HepG2 (cell line): Measurements from ENCODE around the gene BSN. TPM values are rescaled to one million over a fixed set of nuclear protein-coding genes. Genes with fewer than 3 reads are reported as not detected.

Experiments used
- ATAC-seq: fragments of 200-7000 bp; cut with Tn5 transposase; 3 replicates; pipeline ENCODE4 v1.9.1; 2020; ENCODE audit warnings: mild to moderate bottlenecking, moderate library complexity
- BruUV-seq: library from RNA; stranded (reverse); fragments of 400-500 nt; replicated peaks from 2 replicates; lab custom pipeline; 2021; lab: Mats Ljungman, UMichigan
- CTCF ChIA-PET: fragments of 300-600 bp; formaldehyde crosslinking; extraction: SDS; loops from one replicate; lab custom pipeline; 2021; ENCODE audit warnings: low total read pairs, inconsistent platforms, low intra/inter-chr PET ratio; lab: Yijun Ruan, JAX
- POLR2A ChIA-PET: fragments of 350-600 bp; sonication (Branson Sonifier 250); formaldehyde crosslinking; loops from one replicate; lab custom pipeline; 2020; ENCODE audit warnings: antibody characterized with exemption, inconsistent platforms; lab: Yijun Ruan, JAX
- DNase-seq: peaks from one replicate; pipeline ENCODE4 v3.0.0-alpha.2; 2015; ENCODE audit warnings: low spot score
- FAIRE-seq: peaks from 3 replicates; lab custom pipeline; 2011; peaks lifted over from hg19 to GRCh38; lab: Jason Lieb, UNC
- H2AFZ ChIP-seq: one replicate; pipeline ENCODE4 v1.6.1; 2011; ENCODE audit warnings: low read length, inconsistent platforms
- H3K27ac ChIP-seq: fragments of 300-600 bp; 3 replicates; pipeline ENCODE4 v1.8.0; 2011; ENCODE audit warnings: mixed run types, mild to moderate bottlenecking, mixed read lengths, low read length, inconsistent platforms; ENCODE audit not compliant: insufficient read depth; ENCODE audit errors: extremely low read length
- H3K27me3 ChIP-seq, 2 experiments: fragments of 200-600 bp in 1 of 2; 2 replicates in 1 of 2; 3 replicates in 1 of 2; pipeline versions ENCODE4 v1.6.0 to v1.8.0; 2011; ENCODE audit warnings: low read length in 2 of 2, mild to moderate bottlenecking in 2 of 2, moderate library complexity in 2 of 2, inconsistent platforms in 1 of 2; ENCODE audit not compliant: insufficient read depth in 2 of 2, control insufficient read depth in 1 of 2
- H3K36me3 ChIP-seq, 2 experiments: fragments of 200-600 bp in 1 of 2; replicated peaks in 1 of 2; 2 replicates in 1 of 2; 3 replicates in 1 of 2; pipeline versions ENCODE4 v1.5.1 to v1.8.0; 2011; ENCODE audit warnings: low read length in 2 of 2, inconsistent platforms in 1 of 2; ENCODE audit not compliant: insufficient read depth in 2 of 2, control insufficient read depth in 1 of 2
- H3K4me1 ChIP-seq: 2 replicates; pipeline ENCODE4 v1.5.1; 2012; ENCODE audit warnings: low read length, inconsistent platforms; ENCODE audit not compliant: insufficient read depth
- H3K4me2 ChIP-seq: 2 replicates; pipeline ENCODE4 v1.6.0; 2011; ENCODE audit warnings: low read depth, low read length, inconsistent platforms
- H3K4me3 ChIP-seq, 3 experiments: fragments of 200-600 bp in 1 of 3; sonication (generic), shearing (Covaris generic) in 1 of 3; replicated peaks in 1 of 3; 2 replicates each; pipeline ENCODE4 v1.5.1; 2011 to 2016; ENCODE audit warnings: low read length in 3 of 3, inconsistent platforms in 2 of 3, low read depth in 2 of 3, mild to moderate bottlenecking in 2 of 3, control low read depth in 1 of 3, mixed read lengths in 1 of 3; ENCODE audit not compliant: insufficient read depth in 1 of 3
- H3K79me2 ChIP-seq: one replicate; pipeline ENCODE4 v1.6.1; 2011; ENCODE audit warnings: low read length, inconsistent platforms; ENCODE audit not compliant: insufficient read depth
- H3K9ac ChIP-seq: 2 replicates; pipeline ENCODE4 v1.6.0; 2011; ENCODE audit warnings: mild to moderate bottlenecking, low read depth, low read length, inconsistent platforms; ENCODE audit not compliant: insufficient read depth
- H3K9me3 ChIP-seq: 2 replicates; pipeline ENCODE4 v1.5.1; 2012; ENCODE audit warnings: mild to moderate bottlenecking, low read length
- H4K20me1 ChIP-seq: 2 replicates; pipeline ENCODE4 v1.6.0; 2011; ENCODE audit warnings: inconsistent platforms, mild to moderate bottlenecking, low read length, moderate library complexity; ENCODE audit not compliant: insufficient read depth
- ARID2 ChIP-seq: sonication (generic); formaldehyde crosslinking; IDR thresholded peaks from 2 replicates; pipeline ENCODE4 v1.8.1; 2022; ENCODE audit warnings: mild to moderate bottlenecking, missing genetic modification reagents, borderline replicate concordance
- CC2D1A ChIP-seq: sonication (generic); formaldehyde crosslinking; IDR thresholded peaks from 2 replicates; pipeline ENCODE4 v1.8.1; 2023; ENCODE audit warnings: mild to moderate bottlenecking, missing genetic modification reagents
- CENPBD1 ChIP-seq: sonication (generic); formaldehyde crosslinking; IDR thresholded peaks from 2 replicates; pipeline ENCODE4 v1.8.0; 2022; ENCODE audit warnings: missing genetic modification reagents, low read depth, mild to moderate bottlenecking, borderline replicate concordance
- EED ChIP-seq: sonication (generic); formaldehyde crosslinking; IDR thresholded peaks from 2 replicates; pipeline ENCODE4 v1.5.0; 2020; ENCODE audit warnings: mild to moderate bottlenecking, missing genetic modification reagents
- GATA4 ChIP-seq: sonication (generic); IDR thresholded peaks from 2 replicates; pipeline ENCODE4 v1.6.1; 2016; ENCODE audit warnings: antibody characterized with exemption, low read depth, borderline replicate concordance
- HOXA3 ChIP-seq: sonication (generic); formaldehyde crosslinking; IDR thresholded peaks from 2 replicates; pipeline ENCODE4 v1.5.0; 2020; ENCODE audit warnings: missing genetic modification reagents
- KDM5B ChIP-seq: sonication (generic); formaldehyde crosslinking; IDR thresholded peaks from 2 replicates; pipeline ENCODE4 v1.4.0; 2020; ENCODE audit warnings: missing genetic modification reagents, mild to moderate bottlenecking, borderline replicate concordance
- MLLT10 ChIP-seq: sonication (generic); formaldehyde crosslinking; IDR thresholded peaks from 2 replicates; pipeline ENCODE4 v1.4.0; 2020; ENCODE audit warnings: missing genetic modification reagents
- NCOA1 ChIP-seq: sonication (generic); formaldehyde crosslinking; IDR thresholded peaks from 2 replicates; pipeline ENCODE4 v1.9.0; 2021; ENCODE audit warnings: missing genetic modification reagents
- SOX5 ChIP-seq: IDR thresholded peaks from 2 replicates; pipeline ENCODE4 v1.6.1; 2016; ENCODE audit warnings: borderline replicate concordance
- SP2 ChIP-seq: sonication (generic); formaldehyde crosslinking; IDR thresholded peaks from 2 replicates; pipeline ENCODE4 v1.5.1; 2020; ENCODE audit warnings: mild to moderate bottlenecking, missing genetic modification reagents
- TGIF2 ChIP-seq: IDR thresholded peaks from 2 replicates; pipeline ENCODE4 v1.6.1; 2016; ENCODE audit warnings: control low read depth, missing compliant biosample characterization
- YEATS4 ChIP-seq: sonication (generic); formaldehyde crosslinking; IDR thresholded peaks from 2 replicates; pipeline ENCODE4 v1.4.0; 2020; ENCODE audit warnings: missing genetic modification reagents, borderline replicate concordance
- ZBTB33 ChIP-seq: sonication (generic); formaldehyde crosslinking; IDR thresholded peaks from 2 replicates; pipeline ENCODE4 v1.4.0; 2020; ENCODE audit warnings: missing genetic modification reagents
- ZFX ChIP-seq: sonication (generic); formaldehyde crosslinking; IDR thresholded peaks from 2 replicates; pipeline ENCODE4 v1.4.0; 2020; ENCODE audit warnings: mild to moderate bottlenecking, low read depth, missing genetic modification reagents, moderate library complexity
- ZNF10 ChIP-seq: sonication (generic); formaldehyde crosslinking; IDR thresholded peaks from 2 replicates; pipeline ENCODE4 v1.4.0; 2020; ENCODE audit warnings: mild to moderate bottlenecking, low read depth, missing genetic modification reagents, borderline replicate concordance
- ZNF329 ChIP-seq: sonication (generic); formaldehyde crosslinking; IDR thresholded peaks from 2 replicates; pipeline ENCODE4 v1.9.0; 2021; ENCODE audit warnings: low read depth, mild to moderate bottlenecking, missing genetic modification reagents
- ZNF674 ChIP-seq: sonication (generic); formaldehyde crosslinking; IDR thresholded peaks from 2 replicates; pipeline ENCODE4 v1.5.0; 2020; ENCODE audit warnings: low read depth, mild to moderate bottlenecking, missing genetic modification reagents
- ZNF800 ChIP-seq: sonication (generic); formaldehyde crosslinking; IDR thresholded peaks from 2 replicates; pipeline ENCODE4 v1.4.0; 2020; ENCODE audit warnings: missing genetic modification reagents
- WGBS: methylation state at CpG from one replicate; pipeline ENCODE4 v1.1.6; 2017; ENCODE audit warnings: low lambda C conversion rate; 5-methylcytosine and 5-hydroxymethylcytosine counted together
- in situ Hi-C: cut with HindIII; loops from 2 replicates; pipeline ENCODE4 v1.10.0; 2017; ENCODE audit warnings: low pct_unique_long_range_greater_than_20kb; ENCODE audit not compliant: extremely low pct_ligation_motif_present
- intact Hi-C: fragments of 100-400 bp; cut with micrococcal nuclease; formaldehyde crosslinking; loops from one replicate; pipeline ENCODE4 v1.10.0; 2022; ENCODE audit not compliant: unreplicated experiment
- polyA plus RNA-seq, 8 experiments: library from polyadenylated mRNA; depleted of rRNA in 3 of 8; stranded (reverse) in 7 of 8; unstranded in 1 of 8; fragments of >200 nt; fragmentation: Illumina TruSeq in 4 of 8; extraction: Trizol in 4 of 8; gene quantifications; 2 replicates each; pipeline versions ENCODE4 v1.2.1 to v1.2.3, GENCODE V29; 2011 to 2016; ENCODE audit warnings: low read depth in 4 of 8, missing spikeins in 1 of 8, mixed read lengths in 1 of 8; ENCODE audit not compliant: insufficient read depth in 1 of 8
- total RNA-seq, 5 experiments: library from RNA; depleted of rRNA; stranded (reverse); fragments of >200 nt; fragmentation: Illumina TruSeq; extraction: Trizol; gene quantifications; 2 replicates each; pipeline ENCODE4 v1.2.3, GENCODE V29; 2016; ENCODE audit warnings: low read depth in 1 of 5
- TF ChIP-seq, protein P1 (sequence below), 2 experiments: sonication (generic) in 1 of 2; formaldehyde crosslinking in 1 of 2; IDR thresholded peaks; 2 replicates each; pipeline versions ENCODE4 v1.4.0 to v1.6.1; 2018 to 2020; ENCODE audit warnings: missing genetic modification reagents in 2 of 2, borderline replicate concordance in 1 of 2, low read depth in 1 of 2, mild to moderate bottlenecking in 1 of 2, missing biosample characterization in 1 of 2

Gene BSN
- total and polyA plus RNA-seq, 2 of the 13 experiments (the other 11 are each of a cell fraction or from before 2014, with no cell fraction given) = 0.42 to 0.86 TPM

GRCh38 chr3:49626101-49626581 lies 71.9 kb downstream of the BSN start (continued):
- no peak for TF ChIP-seq SP2
- TF ChIP-seq ARID2 (CRISPR knock-in tag) = no peak
- no peak for TF ChIP-seq ZNF674
- no peak for TF ChIP-seq ZNF10 (CRISPR knock-in tag)
- TF ChIP-seq NCOA1 (CRISPR knock-in tag) = no peak
- TF ChIP-seq CC2D1A (CRISPR knock-in tag) = no peak
- TF ChIP-seq CENPBD1 (CRISPR knock-in tag) = no peak
- no peak for TF ChIP-seq ZFX
- TF ChIP-seq ZNF800 (CRISPR knock-in tag) = no peak
- no peak for TF ChIP-seq HOXA3 (CRISPR knock-in tag)
- TF ChIP-seq TGIF2 (CRISPR knock-in tag) = no peak

- intact Hi-C loops = no loop called here
- POLR2A ChIA-PET = no interaction called here
- TF ChIP-seq GATA4 (no peak), ZNF329 (no peak), SOX5 (CRISPR knock-in tag) (no peak), MLLT10 (CRISPR knock-in tag) (no peak), ZBTB33 (CRISPR knock-in tag) (no peak), EED (no peak), YEATS4 (no peak), KDM5B (CRISPR knock-in tag) (no peak)
- TF ChIP-seq, protein P1, sequence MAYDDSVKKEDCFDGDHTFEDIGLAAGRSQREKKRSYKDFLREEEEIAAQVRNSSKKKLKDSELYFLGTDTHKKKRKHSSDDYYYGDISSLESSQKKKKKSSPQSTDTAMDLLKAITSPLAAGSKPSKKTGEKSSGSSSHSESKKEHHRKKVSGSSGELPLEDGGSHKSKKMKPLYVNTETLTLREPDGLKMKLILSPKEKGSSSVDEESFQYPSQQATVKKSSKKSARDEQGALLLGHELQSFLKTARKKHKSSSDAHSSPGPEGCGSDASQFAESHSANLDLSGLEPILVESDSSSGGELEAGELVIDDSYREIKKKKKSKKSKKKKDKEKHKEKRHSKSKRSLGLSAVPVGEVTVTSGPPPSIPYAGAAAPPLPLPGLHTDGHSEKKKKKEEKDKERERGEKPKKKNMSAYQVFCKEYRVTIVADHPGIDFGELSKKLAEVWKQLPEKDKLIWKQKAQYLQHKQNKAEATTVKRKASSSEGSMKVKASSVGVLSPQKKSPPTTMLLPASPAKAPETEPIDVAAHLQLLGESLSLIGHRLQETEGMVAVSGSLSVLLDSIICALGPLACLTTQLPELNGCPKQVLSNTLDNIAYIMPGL (CRISPR knock-in tag; IDR thresholded peaks at IDR 0.05; ENCODE audit: borderline replicate concordance in 1 of 2, low read depth in 1 of 2) = no peak
These were observed 72.5 kb downstream of the BSN start for GRCh38 chr3:49626796-49627195.

More at GRCh38 chr3:49626796-49627195, 72.5 kb downstream of the BSN start:
- CTCF ChIA-PET = no interaction called here
- in situ Hi-C loops = no loop called here
- Histone ChIP-seq H3K9ac (no peak overlapping the region), H3K27me3 (no peaks in the 10 kb centered on the region), H3K9me3 (no peaks in the 10 kb centered on the region), H3K27ac (no peak overlapping the region), H3K4me1 (no peaks in the 10 kb centered on the region), H2AFZ (no peak overlapping the region), H3K36me3 (peaks cover 0 to 8% of the 10 kb centered on the region in 2 experiments; a peak in 2 of 5 replicates), H3K79me2 (no peaks in the 10 kb centered on the region), H3K4me2 (no peak overlapping the region), H4K20me1 (no peaks in the 10 kb centered on the region), H3K4me3 (no peak overlapping the region)
- DNase-seq = no peak
- no TSS peak for BruUV-seq
- no peak for FAIRE-seq
- 100% methylated on average over 1 of the region's 1 CpG for WGBS
- no peak for ATAC-seq
